ENCODE measurements around the gene CCDC184.

DNA sequence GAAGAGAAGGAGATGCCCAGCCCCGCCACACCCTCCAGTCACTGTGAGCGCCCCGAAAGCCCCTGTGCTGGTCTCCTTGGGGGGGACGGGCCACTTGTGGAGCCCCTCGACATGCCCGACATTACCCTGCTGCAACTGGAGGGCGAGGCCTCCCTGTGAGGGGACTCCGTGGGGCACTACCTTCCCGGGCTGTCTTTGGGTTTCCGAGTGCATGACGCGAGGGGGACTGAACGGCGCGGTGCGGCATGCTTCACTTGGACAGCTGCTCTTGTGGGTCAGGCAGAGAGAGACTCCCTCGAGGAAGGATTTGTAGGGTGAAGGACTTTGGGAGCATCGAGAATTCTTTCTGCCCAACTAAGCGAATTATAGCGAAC is 1.1 kb downstream of the CCDC184 start:
- TF ChIP-seq, protein P1, sequence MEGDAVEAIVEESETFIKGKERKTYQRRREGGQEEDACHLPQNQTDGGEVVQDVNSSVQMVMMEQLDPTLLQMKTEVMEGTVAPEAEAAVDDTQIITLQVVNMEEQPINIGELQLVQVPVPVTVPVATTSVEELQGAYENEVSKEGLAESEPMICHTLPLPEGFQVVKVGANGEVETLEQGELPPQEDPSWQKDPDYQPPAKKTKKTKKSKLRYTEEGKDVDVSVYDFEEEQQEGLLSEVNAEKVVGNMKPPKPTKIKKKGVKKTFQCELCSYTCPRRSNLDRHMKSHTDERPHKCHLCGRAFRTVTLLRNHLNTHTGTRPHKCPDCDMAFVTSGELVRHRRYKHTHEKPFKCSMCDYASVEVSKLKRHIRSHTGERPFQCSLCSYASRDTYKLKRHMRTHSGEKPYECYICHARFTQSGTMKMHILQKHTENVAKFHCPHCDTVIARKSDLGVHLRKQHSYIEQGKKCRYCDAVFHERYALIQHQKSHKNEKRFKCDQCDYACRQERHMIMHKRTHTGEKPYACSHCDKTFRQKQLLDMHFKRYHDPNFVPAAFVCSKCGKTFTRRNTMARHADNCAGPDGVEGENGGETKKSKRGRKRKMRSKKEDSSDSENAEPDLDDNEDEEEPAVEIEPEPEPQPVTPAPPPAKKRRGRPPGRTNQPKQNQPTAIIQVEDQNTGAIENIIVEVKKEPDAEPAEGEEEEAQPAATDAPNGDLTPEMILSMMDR (IDR thresholded peaks at IDR 0.05; ENCODE audit: low read depth, low read length, poor library complexity, severe bottlenecking) = no peak
- TF ChIP-seq EZH2phosphoT487 (IDR thresholded peaks at IDR 0.05; ENCODE audit: borderline replicate concordance, low read length) = no peak

Data from DOHH2 (cell line).